ENCODE data around the gene PTGES3L. TPM values are rescaled to one million over a fixed set of nuclear protein-coding genes. Genes with fewer than 3 reads are reported as not detected.

PTGES3L gene
- total and polyA plus RNA-seq, 2 of the 13 experiments (the other 11 are each of a cell fraction or from before 2014, with no cell fraction given), result 1.2 to 2.9 TPM

DNA sequence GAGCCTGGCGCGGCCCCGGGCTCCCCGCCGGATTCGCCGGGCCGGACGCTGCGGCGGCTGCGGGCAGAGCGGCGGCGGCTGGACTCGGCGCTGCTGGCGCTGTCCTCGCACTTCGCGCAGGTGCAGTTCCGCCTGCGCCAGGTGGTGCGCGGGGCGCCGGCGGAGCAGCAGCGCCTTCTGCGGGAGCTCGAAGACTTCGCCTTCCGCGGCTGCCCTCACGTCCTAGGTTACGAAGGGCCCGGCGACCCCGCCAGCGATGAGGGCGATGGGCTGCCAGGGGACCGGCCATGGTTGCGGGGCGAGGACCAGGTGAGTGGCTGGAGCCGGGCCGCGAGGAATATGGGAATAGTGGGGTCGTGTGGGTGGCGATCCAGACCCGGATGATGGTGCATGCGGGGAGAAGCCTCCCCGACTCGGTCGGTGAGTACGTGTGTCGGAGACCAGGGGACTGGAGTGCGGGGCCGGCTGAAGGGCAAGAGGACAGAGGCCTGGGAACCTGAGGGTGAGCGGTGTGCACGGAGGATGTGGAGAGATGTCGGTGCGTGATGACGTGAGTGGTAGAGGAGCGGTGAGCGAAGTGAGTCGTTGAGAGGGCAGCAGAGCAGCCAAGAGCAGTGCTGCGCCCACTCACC, 1.0 kb upstream of the PTGES3L start (continued):
- TF ChIP-seq TBP (CRISPR knock-in tag; IDR thresholded peaks at IDR 0.05), result 0 out of 2 replicates have a peak, but pooled peaks have one; percentile 15
- peak; percentile 24; the same call in 1 of the 2 replicates for TF ChIP-seq TGIF2 (CRISPR knock-in tag; IDR thresholded peaks at IDR 0.05)
- TF ChIP-seq GABPB1 (CRISPR knock-in tag; IDR thresholded peaks at IDR 0.05), result peak; percentile 75; the same call in 1 of the 2 replicates
- no peak for TF ChIP-seq RFX5 (IDR thresholded peaks at IDR 0.05; ENCODE audit: low read depth, low read length)
- no peak for TF ChIP-seq ZNF280B (CRISPR knock-in tag; IDR thresholded peaks at IDR 0.05; ENCODE audit: borderline replicate concordance)
- TF ChIP-seq ASH2L (IDR thresholded peaks at IDR 0.05; ENCODE audit: insufficient read length, low read depth, low read length), result peak; percentile 37
- TF ChIP-seq ZNF616 (CRISPR knock-in tag; IDR thresholded peaks at IDR 0.05; ENCODE audit: low read depth), result peak; percentile 83
- TF ChIP-seq ARNT (IDR thresholded peaks at IDR 0.05), result no peak
- no peak for TF ChIP-seq ZNF83 (CRISPR knock-in tag; IDR thresholded peaks at IDR 0.05; ENCODE audit: borderline replicate concordance)
- TF ChIP-seq E2F5 (CRISPR knock-in tag; conservative IDR thresholded peaks at IDR 0.05), result no peak
- TF ChIP-seq TCF7 (IDR thresholded peaks at IDR 0.05; ENCODE audit: low read depth), result no peak
- TF ChIP-seq HNF1A (IDR thresholded peaks at IDR 0.05; ENCODE audit: low read depth), result no peak
- peak; percentile 27; the same call in 1 of the 2 replicates for TF ChIP-seq HNF1A (CRISPR knock-in tag; IDR thresholded peaks at IDR 0.05; ENCODE audit: borderline replicate concordance)
- TF ChIP-seq HNRNPH1 (optimal IDR thresholded peaks at IDR 0.05; ENCODE audit: low read depth, low read length), result no peak
- no peak for TF ChIP-seq MED8 (CRISPR knock-in tag; IDR thresholded peaks at IDR 0.05; ENCODE audit: insufficient replicate concordance)
- TF ChIP-seq POLR2G (IDR thresholded peaks at IDR 0.05; ENCODE audit: low read depth, low read length), result no peak
- peak; percentile 73 for TF ChIP-seq ZNF431 (CRISPR knock-in tag; IDR thresholded peaks at IDR 0.05; ENCODE audit: borderline replicate concordance, low read depth)
- peak; percentile 75; the same call in 1 of the 2 replicates for TF ChIP-seq TFDP1 (CRISPR knock-in tag; IDR thresholded peaks at IDR 0.05; ENCODE audit: borderline replicate concordance)
- TF ChIP-seq MYNN (CRISPR knock-in tag; IDR thresholded peaks at IDR 0.05; ENCODE audit: low read depth), result no peak
- TF ChIP-seq RARA (CRISPR knock-in tag; IDR thresholded peaks at IDR 0.05), result peak; percentile 3; the same call in 1 of the 2 replicates
- TF ChIP-seq ZNF335 (CRISPR knock-in tag; IDR thresholded peaks at IDR 0.05), result no peak
- TF ChIP-seq, protein P1, sequence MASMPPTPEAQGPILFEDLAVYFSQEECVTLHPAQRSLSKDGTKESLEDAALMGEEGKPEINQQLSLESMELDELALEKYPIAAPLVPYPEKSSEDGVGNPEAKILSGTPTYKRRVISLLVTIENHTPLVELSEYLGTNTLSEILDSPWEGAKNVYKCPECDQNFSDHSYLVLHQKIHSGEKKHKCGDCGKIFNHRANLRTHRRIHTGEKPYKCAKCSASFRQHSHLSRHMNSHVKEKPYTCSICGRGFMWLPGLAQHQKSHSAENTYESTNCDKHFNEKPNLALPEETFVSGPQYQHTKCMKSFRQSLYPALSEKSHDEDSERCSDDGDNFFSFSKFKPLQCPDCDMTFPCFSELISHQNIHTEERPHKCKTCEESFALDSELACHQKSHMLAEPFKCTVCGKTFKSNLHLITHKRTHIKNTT (CRISPR knock-in tag; IDR thresholded peaks at IDR 0.05), result no peak

All from HepG2 (cell line).